SU-DHL-6 (cell line): ENCODE results near the gene SPTBN5.

ENCODE experiments used
- H2AFZ ChIP-seq: fragments of 200-600 bp; sonication (generic); 2 replicates; pipeline ENCODE4 v1.6.1; 2014; ENCODE audit warnings: low read depth, mild to moderate bottlenecking, moderate library complexity, mixed read lengths, antibody characterized with exemption, low read length; ENCODE audit not compliant: severe bottlenecking
- H3F3A ChIP-seq: fragments of 200-600 bp; shearing (Covaris generic); 2 replicates; pipeline ENCODE4 v1.6.0; 2016; ENCODE audit warnings: antibody characterized with exemption, mild to moderate bottlenecking; ENCODE audit not compliant: insufficient read depth
- H3K27ac ChIP-seq: fragments of 200-600 bp; sonication (generic); 2 replicates; pipeline ENCODE4 v1.5.1; 2016; ENCODE audit warnings: low read depth, mild to moderate bottlenecking, low read length, moderate library complexity, mixed read lengths
- H3K27me3 ChIP-seq: fragments of 200-600 bp; sonication (generic), shearing (Covaris generic); 2 replicates; pipeline ENCODE4 v1.6.0; 2014; ENCODE audit warnings: mild to moderate bottlenecking, low read length
- H3K36me3 ChIP-seq: fragments of 200-600 bp; sonication (generic); 2 replicates; pipeline ENCODE4 v1.6.1; 2014; ENCODE audit warnings: mild to moderate bottlenecking, low read length, mixed read lengths
- H3K4me2 ChIP-seq: fragments of 300-600, 200-600 bp; shearing (Covaris generic), sonication (generic); 2 replicates; pipeline ENCODE4 v1.6.0; 2014; ENCODE audit warnings: low read length, low read depth, mild to moderate bottlenecking; ENCODE audit not compliant: poor library complexity, severe bottlenecking
- H3K4me3 ChIP-seq: fragments of 200-600 bp; sonication (generic); 2 replicates; pipeline ENCODE4 v1.5.1; 2014; ENCODE audit warnings: antibody characterized with exemption, low read length, mild to moderate bottlenecking, mixed read lengths; ENCODE audit not compliant: insufficient read depth, poor library complexity, severe bottlenecking
- H3K79me2 ChIP-seq: fragments of 200-600 bp; sonication (generic); 2 replicates; pipeline ENCODE4 v1.6.1; 2014; ENCODE audit warnings: mild to moderate bottlenecking, low read length, moderate library complexity; ENCODE audit not compliant: insufficient read depth
- H3K9ac ChIP-seq: fragments of 200-600 bp; sonication (generic); 2 replicates; pipeline ENCODE4 v1.7.0; 2014; ENCODE audit warnings: mild to moderate bottlenecking, low read length
- H3K9me2 ChIP-seq: fragments of 200-600 bp; sonication (generic); replicated peaks from 2 replicates; pipeline ENCODE4 v1.6.1; 2014; ENCODE audit warnings: low read length; ENCODE audit not compliant: insufficient read depth
- H3K9me3 ChIP-seq: fragments of 200-600 bp; sonication (generic); 2 replicates; pipeline ENCODE4 v1.6.1; 2014; ENCODE audit warnings: low read length, mixed read lengths; ENCODE audit not compliant: insufficient read depth
- H4K20me1 ChIP-seq: fragments of 200-600 bp; sonication (generic); 2 replicates; pipeline ENCODE4 v1.6.1; 2014; ENCODE audit warnings: low read depth, mild to moderate bottlenecking, antibody characterized with exemption, low read length, moderate library complexity, mixed read lengths
- EZH2phosphoT487 ChIP-seq: fragments of 200-600 bp; sonication (generic), shearing (Covaris generic); conservative IDR thresholded peaks from 2 replicates; pipeline ENCODE4 v1.6.1; 2018; ENCODE audit warnings: mild to moderate bottlenecking, antibody characterized with exemption, low read length, moderate library complexity, mixed read lengths
- TF ChIP-seq, protein P1 (sequence below): fragments of 200-600 bp; sonication (generic); IDR thresholded peaks from one replicate; pipeline ENCODE4 v1.5.1; 2017; ENCODE audit warnings: antibody characterized with exemption, mild to moderate bottlenecking, low read length, moderate library complexity; ENCODE audit not compliant: insufficient read depth, poor library complexity, severe bottlenecking

The SPTBN5 gene

DNA sequence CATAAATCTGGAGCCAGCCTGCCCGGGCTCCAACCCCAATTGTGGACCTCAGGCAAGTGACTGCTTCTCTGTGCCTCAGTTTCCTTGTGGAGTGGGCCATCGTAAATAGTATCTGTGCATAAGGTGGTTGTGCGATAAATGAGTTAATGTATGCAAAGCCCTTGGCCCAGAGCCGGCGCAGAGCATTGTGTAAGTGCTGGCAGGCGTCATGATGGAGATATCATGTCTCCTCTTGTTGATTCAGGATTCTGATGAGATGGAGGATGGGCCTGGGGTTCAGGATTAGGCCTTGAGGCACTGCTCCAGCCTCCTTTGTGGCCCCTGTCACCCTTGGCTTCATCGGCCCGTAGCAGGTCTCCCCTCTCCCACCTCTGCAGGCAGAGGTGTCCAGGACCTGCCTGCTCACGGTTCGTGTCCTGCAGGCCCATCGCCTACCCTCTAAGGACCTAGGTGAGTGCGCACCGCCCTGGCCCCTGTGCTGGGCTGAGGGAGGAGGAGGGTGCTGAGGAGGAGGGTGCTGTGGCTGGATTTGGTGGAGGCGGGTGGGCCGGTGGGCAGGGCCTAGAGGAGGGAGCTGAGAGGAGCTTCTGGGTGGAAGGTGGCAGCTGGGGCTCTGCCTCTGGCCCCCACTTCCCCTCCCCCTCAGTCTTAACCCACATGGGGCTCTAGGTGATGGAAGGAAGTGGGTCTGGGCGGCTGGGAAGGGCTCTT, 53.9 kb downstream of the SPTBN5 start:
- H3F3A ChIP-seq, result no peaks in the 10 kb centered on the region
- TF ChIP-seq, protein P1, sequence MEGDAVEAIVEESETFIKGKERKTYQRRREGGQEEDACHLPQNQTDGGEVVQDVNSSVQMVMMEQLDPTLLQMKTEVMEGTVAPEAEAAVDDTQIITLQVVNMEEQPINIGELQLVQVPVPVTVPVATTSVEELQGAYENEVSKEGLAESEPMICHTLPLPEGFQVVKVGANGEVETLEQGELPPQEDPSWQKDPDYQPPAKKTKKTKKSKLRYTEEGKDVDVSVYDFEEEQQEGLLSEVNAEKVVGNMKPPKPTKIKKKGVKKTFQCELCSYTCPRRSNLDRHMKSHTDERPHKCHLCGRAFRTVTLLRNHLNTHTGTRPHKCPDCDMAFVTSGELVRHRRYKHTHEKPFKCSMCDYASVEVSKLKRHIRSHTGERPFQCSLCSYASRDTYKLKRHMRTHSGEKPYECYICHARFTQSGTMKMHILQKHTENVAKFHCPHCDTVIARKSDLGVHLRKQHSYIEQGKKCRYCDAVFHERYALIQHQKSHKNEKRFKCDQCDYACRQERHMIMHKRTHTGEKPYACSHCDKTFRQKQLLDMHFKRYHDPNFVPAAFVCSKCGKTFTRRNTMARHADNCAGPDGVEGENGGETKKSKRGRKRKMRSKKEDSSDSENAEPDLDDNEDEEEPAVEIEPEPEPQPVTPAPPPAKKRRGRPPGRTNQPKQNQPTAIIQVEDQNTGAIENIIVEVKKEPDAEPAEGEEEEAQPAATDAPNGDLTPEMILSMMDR, result no peak
- TF ChIP-seq EZH2phosphoT487, result no peak
- no peaks in the 10 kb centered on the region for H3K9me3 ChIP-seq
- no peak overlapping the region for H3K4me3 ChIP-seq
- no peak overlapping the region for H2AFZ ChIP-seq
- no peaks in the 10 kb centered on the region for H4K20me1 ChIP-seq
- no peaks in the 10 kb centered on the region for H3K79me2 ChIP-seq
- H3K27ac ChIP-seq, result no peak overlapping the region
- H3K4me2 ChIP-seq, result no peak overlapping the region
- no peak overlapping the region for H3K9ac ChIP-seq
- no peaks in the 10 kb centered on the region for H3K27me3 ChIP-seq
- no peaks in the 10 kb centered on the region for H3K36me3 ChIP-seq
- no peaks in the 10 kb centered on the region for H3K9me2 ChIP-seq

DNA sequence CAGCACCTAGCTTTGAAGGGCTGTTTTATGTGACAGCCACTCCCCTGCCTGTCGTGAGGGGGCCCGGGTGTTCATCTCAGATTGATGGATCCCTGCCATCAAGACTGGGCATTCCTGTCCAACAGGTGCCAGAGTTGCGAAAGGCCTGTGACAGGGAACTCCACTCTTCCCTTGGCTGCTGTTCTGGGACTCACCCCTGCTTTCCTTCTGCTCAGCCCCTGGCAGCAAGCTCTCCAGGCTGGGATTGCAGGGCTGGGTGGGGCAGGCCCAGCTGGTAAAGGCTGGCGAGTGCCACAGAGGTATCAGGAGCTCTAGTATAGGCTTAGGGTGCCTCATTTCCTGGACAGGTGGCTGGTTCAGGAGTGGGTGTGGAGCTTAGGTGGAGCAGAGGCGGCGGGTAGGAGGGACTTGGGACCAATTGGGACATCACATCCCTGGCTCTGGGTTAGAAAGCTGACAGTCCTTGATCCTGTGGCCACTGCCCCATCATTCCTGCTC, 55.4 kb downstream of the SPTBN5 start, which contains the start of gene PLA2G4B:
Gene PLA2G4B, plus strand, starts transcription at position 448 of the 498 bp plus-strand sequence. CDS start 67 bp downstream, outside the sequence.
- H3K4me2 ChIP-seq, result no peak within 1 kb of the TSS
- H3K9me3 ChIP-seq, result no peaks in the 10 kb centered on the region
- no peaks in the 10 kb centered on the region for H3K79me2 ChIP-seq
- H4K20me1 ChIP-seq, result no peaks in the 10 kb centered on the region
- no peak within 1 kb of the TSS for H3K27ac ChIP-seq
- TF ChIP-seq, protein P1, result no peak
- TF ChIP-seq EZH2phosphoT487, result no peak
- no peak within 1 kb of the TSS for H3K9ac ChIP-seq
- no peaks in the 10 kb centered on the region for H3K27me3 ChIP-seq
- H3F3A ChIP-seq, result no peaks in the 10 kb centered on the region
- H3K9me2 ChIP-seq, result no peaks in the 10 kb centered on the region
- no peaks in the 10 kb centered on the region for H3K36me3 ChIP-seq
- no peak within 1 kb of the TSS for H3K4me3 ChIP-seq
- no peak within 1 kb of the TSS for H2AFZ ChIP-seq

DNA sequence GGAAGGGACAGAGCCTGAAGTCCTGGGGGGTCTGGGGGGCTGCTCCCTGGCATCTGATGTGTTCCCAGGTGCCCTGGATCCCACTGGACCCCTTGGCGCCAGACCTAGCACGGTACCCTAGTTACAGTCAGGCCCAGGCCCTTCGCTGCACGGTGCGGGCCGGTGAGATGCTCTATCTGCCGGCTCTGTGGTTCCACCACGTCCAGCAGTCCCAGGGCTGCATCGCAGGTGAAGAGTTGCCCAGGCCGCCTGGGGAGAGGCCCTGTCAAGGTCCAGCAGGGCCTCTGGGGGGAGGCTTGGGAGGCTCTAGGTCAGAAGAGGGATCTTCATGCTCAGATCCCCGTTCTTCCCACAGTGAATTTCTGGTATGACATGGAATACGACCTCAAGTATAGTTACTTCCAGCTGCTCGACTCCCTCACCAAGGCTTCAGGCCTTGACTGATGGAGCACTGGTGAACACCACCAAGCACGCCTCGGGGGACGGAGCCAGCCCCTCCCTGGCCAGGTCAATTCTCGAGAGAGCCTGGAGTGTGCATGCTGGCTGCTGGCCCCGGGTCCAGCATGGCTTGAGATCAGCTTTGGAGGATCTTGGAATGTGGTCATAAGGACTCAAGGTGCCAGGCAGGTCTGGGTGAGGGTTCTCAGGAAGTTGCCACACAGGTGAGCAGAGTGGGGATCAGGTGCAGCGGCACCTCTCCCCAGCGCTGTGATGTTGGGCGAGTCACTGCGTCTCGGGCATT, 57.0 kb downstream of the SPTBN5 start:
- Histone ChIP-seq H3K36me3 (no peaks in the 10 kb centered on the region), H3K4me3 (no peak overlapping the region), H3F3A (no peaks in the 10 kb centered on the region), H3K9me2 (no peaks in the 10 kb centered on the region), H3K79me2 (no peaks in the 10 kb centered on the region), H3K27ac (no peak overlapping the region), H2AFZ (no peak overlapping the region), H3K4me2 (no peak overlapping the region), H3K9me3 (no peaks in the 10 kb centered on the region), H4K20me1 (no peaks in the 10 kb centered on the region), H3K9ac (no peak overlapping the region), H3K27me3 (no peaks in the 10 kb centered on the region)
- no peak for TF ChIP-seq EZH2phosphoT487
- TF ChIP-seq, protein P1, result no peak
